Glomerular visceral epithelial cell (primary cell): ENCODE results near the gene TEX19.
"Not testable (repeated sequence)": the region's sequence is repeated elsewhere in the genome, so short reads cannot be mapped to it uniquely, and the experiment has no call there.

Experiments used
- DNase-seq: peaks from one replicate; pipeline ENCODE4 v3.0.0-alpha.2; 2016; ENCODE audit errors: extremely low spot score

Gene TEX19

DNA sequence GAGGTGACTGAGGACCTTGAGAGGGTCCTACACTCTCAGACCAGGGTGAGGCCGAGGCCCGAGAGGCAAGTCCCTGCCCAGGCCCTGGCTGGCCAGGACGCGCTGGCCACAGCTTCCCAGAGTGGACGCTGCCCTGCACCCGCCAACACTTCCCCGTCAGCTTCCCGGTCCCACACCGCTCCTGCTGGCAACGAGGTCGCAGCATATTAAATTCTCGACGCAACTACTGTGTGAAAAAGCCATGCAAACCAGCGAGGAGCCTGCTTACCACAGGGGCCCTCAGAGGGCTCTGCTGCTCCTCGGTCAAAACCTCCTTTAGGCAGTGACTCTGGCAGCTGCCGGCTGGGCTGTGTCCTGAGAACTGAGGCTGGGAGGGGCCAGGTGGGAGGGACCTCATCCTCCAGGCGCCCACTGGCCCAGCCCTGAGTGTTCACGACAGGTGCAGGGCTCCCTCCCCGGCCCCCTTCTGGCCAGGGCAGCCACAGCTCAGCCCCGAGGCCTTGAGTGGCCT is 2.1 kb upstream of the TEX19 start:
- DNase-seq: no peak

DNA sequence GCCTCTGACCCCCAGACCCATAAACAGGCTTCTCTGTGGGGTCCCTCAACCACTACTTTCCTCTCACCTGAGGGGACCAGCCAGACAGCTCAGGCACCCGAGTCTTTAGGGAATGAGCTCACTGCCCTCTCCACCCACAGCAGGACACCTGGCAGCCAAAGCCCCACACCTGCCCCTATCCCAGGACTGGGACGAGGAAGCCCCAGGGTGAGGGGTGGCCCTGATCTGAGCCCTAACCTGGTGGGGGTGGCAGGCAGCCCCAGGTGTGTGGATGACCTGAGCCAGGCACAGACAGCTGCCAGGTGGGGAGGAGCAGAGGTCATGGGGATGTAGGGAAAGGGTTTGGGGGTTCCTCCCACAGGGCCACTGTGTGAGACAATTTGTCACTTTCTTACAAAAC is 1.7 kb upstream of the TEX19 start:
- no peak for DNase-seq

GRCh38 chr17:82359451-82360074 is 516 bp downstream of the TEX19 start:
- not testable (repeated sequence) for DNase-seq

DNA sequence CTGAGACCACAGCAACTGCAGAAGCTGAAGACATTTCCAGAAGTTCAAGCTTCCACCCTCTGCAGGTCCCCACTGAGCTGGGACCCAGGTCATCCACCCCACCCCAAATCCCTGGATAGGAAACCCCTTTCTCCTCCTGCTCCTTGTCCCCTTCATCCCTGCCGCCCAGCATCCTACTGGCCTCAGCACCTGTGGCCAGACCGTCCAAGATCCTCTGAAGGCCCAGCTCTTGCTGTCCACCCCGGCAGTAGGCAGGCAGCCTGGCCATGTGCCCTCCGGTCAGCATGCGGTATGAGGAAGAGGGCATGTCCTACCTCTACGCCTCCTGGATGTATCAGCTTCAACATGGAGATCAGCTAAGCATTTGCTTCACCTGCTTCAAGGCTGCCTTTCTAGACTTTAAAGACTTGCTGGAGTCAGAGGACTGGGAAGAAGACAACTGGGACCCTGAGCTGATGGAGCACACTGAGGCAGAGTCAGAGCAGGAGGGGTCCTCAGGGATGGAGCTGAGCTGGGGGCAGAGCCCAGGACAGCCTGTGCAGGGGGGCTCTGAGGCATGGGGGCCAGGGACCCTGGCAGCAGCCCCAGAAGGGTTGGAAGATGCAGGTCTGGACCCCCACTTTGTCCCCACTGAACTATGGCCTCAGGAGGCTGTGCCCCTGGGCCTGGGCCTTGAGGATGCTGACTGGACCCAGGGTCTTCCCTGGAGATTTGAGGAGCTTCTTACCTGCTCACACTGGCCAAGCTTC is 3.0 kb downstream of the TEX19 start:
- DNase-seq: no peak

- DNase-seq: no peak
Measured at GRCh38 chr17:82365606-82366295, 6.7 kb downstream of the TEX19 start.

- DNase-seq: no peak
Measured at GRCh38 chr17:82366749-82367148, 7.7 kb downstream of the TEX19 start.

DNA sequence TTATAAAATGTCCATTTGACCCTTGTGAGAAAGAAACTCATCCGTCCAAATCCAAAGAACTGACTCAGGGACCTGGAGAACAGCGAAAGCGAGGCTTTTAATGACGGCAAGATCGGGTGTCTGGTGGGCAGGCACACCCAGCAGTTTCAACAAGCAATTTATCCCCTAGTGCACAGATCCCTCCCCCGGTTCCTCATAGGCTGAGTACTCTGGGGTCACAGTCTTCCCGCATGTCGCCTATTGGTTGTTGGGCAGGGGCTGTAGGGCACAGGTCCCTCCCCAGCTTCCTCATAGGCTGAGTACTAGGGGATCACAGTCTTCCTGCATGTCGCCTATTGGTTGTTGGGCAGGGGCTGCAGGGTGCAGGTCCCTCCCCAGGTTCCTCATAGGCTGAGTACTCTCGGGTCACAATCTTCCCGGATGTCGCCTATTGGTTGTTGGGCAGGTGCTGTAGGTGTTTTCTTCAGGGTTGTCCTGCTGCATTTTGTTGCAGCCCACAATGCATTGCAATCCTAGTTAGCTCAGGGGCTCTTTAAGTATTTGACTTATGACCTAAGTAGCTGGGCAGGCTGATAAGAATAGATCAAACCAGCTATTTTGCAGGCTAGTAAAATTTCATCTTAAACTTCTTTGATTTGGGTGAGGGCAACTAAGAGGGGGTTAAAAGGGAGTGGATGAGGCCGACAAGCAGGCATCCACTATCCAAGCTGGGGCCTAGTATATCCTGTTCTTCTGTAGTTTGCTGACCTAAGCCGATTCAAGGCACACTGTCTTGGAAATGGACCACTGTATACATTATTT is 8.9 kb downstream of the TEX19 start:
- DNase-seq: no peak

- no peak for DNase-seq
Measured at GRCh38 chr17:82369211-82369610, 10.2 kb downstream of the TEX19 start.

- no peak for DNase-seq
Measured at GRCh38 chr17:82370471-82371332, 11.7 kb downstream of the TEX19 start.

- no peak for DNase-seq
Measured at GRCh38 chr17:82371333-82372248, 12.5 kb downstream of the TEX19 start, which contains the start of gene UTS2R. Gene UTS2R, plus strand, starts transcription at chr17:82371765. Its CDS starts 2,560 bp downstream, at chr17:82374325.

- no peak for DNase-seq
Measured at GRCh38 chr17:82372249-82373071, 13.4 kb downstream of the TEX19 start.

DNA sequence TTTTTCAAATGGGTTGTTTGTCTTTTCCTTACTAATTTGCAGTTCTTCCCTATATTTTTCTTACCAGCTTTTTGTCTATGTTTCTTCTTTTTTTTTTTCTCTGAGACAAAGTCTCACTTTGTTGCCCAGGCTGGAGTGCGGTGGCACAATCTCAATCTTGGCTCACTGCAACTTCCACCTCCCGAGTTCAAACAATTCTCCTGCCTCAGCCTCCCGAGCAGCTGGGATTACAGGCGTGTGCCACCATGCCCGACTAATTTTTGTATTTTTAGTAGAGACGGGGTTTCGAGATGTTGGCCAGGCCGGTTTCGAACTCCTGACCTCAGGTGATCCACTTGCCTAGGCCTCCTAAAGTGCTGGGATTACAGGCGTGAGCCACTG is 14.0 kb downstream of the TEX19 start:
- not testable (repeated sequence) for DNase-seq

DNA sequence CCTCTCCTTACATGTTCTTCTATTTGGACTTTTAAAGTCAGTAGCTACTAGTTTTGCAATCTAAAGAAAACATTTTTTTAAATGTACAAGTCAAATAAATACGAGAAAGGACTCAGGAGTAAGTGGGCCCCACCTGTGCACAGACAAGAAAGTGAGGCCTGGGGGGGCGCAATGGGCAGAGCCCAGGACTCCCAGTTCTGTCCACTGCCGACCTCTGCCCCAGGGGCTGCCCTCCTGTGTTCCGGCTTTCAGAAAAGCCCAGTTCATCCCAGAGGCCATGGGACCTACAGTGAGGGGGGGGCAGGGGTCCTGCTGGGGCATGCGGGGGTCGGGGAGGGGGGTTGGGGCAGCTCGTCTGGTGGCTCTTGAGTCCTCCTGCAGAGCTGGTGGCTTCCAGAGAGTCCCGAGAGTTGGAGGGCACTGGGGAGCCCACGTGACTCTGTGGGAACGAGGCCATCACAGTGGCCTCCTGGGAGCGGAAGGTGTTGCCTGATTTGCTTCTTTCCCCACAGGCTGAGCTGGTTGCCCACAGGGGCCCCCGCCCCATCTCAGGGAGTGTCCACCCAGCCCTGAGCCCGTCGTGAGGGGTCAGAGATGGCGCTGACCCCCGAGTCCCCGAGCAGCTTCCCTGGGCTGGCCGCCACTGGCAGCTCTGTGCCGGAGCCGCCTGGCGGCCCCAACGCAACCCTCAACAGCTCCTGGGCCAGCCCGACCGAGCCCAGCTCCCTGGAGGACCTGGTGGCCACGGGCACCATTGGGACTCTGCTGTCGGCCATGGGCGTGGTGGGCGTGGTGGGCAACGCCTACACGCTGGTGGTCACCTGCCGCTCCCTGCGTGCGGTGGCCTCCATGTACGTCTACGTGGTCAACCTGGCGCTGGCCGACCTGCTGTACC is 14.9 kb downstream of the TEX19 start:
- no peak for DNase-seq

DNA sequence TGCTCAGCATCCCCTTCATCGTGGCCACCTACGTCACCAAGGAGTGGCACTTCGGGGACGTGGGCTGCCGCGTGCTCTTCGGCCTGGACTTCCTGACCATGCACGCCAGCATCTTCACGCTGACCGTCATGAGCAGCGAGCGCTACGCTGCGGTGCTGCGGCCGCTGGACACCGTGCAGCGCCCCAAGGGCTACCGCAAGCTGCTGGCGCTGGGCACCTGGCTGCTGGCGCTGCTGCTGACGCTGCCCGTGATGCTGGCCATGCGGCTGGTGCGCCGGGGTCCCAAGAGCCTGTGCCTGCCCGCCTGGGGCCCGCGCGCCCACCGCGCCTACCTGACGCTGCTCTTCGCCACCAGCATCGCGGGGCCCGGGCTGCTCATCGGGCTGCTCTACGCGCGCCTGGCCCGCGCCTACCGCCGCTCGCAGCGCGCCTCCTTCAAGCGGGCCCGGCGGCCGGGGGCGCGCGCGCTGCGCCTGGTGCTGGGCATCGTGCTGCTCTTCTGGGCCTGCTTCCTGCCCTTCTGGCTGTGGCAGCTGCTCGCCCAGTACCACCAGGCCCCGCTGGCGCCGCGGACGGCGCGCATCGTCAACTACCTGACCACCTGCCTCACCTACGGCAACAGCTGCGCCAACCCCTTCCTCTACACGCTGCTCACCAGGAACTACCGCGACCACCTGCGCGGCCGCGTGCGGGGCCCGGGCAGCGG is 15.7 kb downstream of the TEX19 start:
- no peak for DNase-seq

DNA sequence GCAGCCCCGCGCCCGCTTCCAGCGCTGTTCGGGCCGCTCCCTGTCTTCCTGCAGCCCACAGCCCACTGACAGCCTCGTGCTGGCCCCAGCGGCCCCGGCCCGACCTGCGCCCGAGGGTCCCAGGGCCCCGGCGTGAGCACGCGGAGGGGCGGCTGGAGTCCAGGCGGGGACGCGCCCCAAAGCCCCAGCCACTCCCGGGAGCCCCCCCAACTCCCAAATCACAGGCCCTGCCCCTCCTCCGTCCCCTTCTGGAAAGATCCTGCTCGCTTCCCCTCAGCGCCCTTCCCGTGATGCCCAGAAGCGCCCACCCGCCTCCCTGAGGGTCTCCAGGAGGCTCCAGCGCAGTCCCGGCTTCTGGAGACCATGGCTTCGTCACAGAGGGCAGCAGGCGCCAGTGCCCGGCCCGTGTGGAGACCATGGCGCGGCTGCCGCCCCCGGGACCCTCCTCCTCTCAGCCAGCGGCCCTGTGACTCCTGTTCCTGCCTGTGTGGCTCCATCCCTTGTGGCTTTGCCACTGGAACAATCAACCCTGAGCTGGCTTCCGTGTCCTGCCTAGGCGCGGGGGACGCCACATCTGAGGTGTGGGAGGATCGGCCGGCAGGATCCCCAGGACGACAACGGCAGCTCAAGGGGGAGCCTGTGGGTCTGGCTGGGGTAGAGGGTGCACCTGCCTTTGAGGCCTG is 16.5 kb downstream of the TEX19 start:
- DNase-seq: no peak

DNA sequence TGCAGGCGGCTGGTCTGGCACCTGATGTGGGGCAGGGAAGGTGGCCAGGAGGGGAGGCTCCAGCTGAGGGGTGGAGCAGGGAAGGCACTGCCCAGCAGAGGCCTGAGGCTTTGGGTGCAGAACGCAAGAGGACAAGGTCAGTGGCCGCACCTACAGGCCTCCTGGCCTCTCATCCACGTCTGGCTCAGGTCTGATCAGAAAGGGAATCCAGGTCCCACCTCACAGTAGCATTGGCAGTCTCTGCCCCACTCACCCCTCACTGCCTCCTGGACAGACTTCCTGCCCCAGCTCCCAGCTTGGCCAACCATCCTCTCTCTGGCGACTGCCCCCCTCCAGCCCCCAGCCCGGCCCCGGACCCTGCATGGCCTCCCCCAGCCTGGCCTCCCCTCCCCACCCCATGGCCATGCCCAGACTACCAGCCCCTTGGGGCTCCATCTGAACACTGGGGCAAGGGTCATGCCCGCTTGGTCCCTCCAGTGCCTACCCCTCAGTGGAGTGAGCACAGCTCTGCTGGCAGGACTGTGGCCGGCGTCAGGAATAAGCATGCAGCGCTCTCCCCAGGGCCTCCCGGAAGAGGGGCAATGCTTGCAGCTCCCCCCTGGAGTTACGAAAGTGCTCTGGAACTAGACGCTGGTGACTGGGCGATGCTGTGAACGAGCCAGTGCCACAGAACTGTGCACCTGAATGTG is 17.1 kb downstream of the TEX19 start:
- DNase-seq: no peak
